ENCODE measurements around the gene STARD13.

The STARD13 gene

GRCh38 chr13:33217256-33217655 lies 68.3 kb downstream of the STARD13 start:
- no peak for TF ChIP-seq CTCF (IDR thresholded peaks at IDR 0.05)

- TF ChIP-seq CTCF (IDR thresholded peaks at IDR 0.05) = no peak
Observed at GRCh38 chr13:33213797-33214196, 71.8 kb downstream of the STARD13 start.

- no peak for TF ChIP-seq CTCF (IDR thresholded peaks at IDR 0.05)
Observed at GRCh38 chr13:33213024-33213768, 72.4 kb downstream of the STARD13 start.

GRCh38 chr13:33212396-33212795 lies 73.2 kb downstream of the STARD13 start:
- no peak for TF ChIP-seq CTCF (IDR thresholded peaks at IDR 0.05)

- TF ChIP-seq CTCF (IDR thresholded peaks at IDR 0.05) = no peak
Observed at GRCh38 chr13:33210090-33210489, 75.5 kb downstream of the STARD13 start.

GRCh38 chr13:33208290-33209220 lies 77.0 kb downstream of the STARD13 start:
- no peak for TF ChIP-seq CTCF (IDR thresholded peaks at IDR 0.05)

- TF ChIP-seq CTCF (IDR thresholded peaks at IDR 0.05) = no peak
Observed at GRCh38 chr13:33207615-33207961, 78.0 kb downstream of the STARD13 start.
